Epithelial cell of proximal tubule (primary cell): Measurements from ENCODE around the gene PHF10. TPM values are rescaled to one million over a fixed set of nuclear protein-coding genes. Genes with fewer than 3 reads are reported as not detected.

Source experiments
- DNase-seq: peaks from one replicate; pipeline ENCODE4 v3.0.0-alpha.2; 2011; ENCODE audit warnings: low read depth
- H3K4me3 ChIP-seq: 2 replicates; pipeline ENCODE4 v1.5.1; 2011; ENCODE audit warnings: low read depth, mild to moderate bottlenecking, low read length
- CTCF ChIP-seq: conservative IDR thresholded peaks from 2 replicates; pipeline ENCODE4 v1.5.1; 2012; ENCODE audit warnings: low read depth, mild to moderate bottlenecking, low read length
- total RNA-seq: library from RNA; depleted of rRNA; stranded (reverse); fragments of >200 nt; gene quantifications from 2 replicates; pipeline ENCODE4 v1.2.3, GENCODE V29; 2015

Gene PHF10
- total RNA-seq, 1 donor from 2014 or later = 24.5 TPM

- TF ChIP-seq CTCF = no peak
- DNase-seq = no peak
- peak overlapping the region; percentile 74 for H3K4me3 ChIP-seq
Measured at GRCh38 chr6:169723200-169723909, 945 bp downstream of the PHF10 start.

GRCh38 chr6:169722362-169723199, 1.7 kb downstream of the PHF10 start:
- DNase-seq = no peak
- TF ChIP-seq CTCF = no peak
- H3K4me3 ChIP-seq = peak overlapping the region; percentile 74

GRCh38 chr6:169720207-169720855, 4.0 kb downstream of the PHF10 start:
- H3K4me3 ChIP-seq = no peak overlapping the region
- TF ChIP-seq CTCF = peak; percentile 33
- no peak for DNase-seq

GRCh38 chr6:169719117-169719516, 5.2 kb downstream of the PHF10 start:
- no peak for TF ChIP-seq CTCF
- no peak overlapping the region for H3K4me3 ChIP-seq
- DNase-seq = no peak

- H3K4me3 ChIP-seq = no peak overlapping the region
- TF ChIP-seq CTCF = no peak
- DNase-seq = no peak
Measured at GRCh38 chr6:169714595-169714994, 9.7 kb downstream of the PHF10 start.

- no peak for DNase-seq
- no peak for TF ChIP-seq CTCF
- H3K4me3 ChIP-seq = no peak overlapping the region
Measured at GRCh38 chr6:169714178-169714577, 10.1 kb downstream of the PHF10 start.
